ENCODE results near the gene GDF7.

- TF ChIP-seq, protein P1, sequence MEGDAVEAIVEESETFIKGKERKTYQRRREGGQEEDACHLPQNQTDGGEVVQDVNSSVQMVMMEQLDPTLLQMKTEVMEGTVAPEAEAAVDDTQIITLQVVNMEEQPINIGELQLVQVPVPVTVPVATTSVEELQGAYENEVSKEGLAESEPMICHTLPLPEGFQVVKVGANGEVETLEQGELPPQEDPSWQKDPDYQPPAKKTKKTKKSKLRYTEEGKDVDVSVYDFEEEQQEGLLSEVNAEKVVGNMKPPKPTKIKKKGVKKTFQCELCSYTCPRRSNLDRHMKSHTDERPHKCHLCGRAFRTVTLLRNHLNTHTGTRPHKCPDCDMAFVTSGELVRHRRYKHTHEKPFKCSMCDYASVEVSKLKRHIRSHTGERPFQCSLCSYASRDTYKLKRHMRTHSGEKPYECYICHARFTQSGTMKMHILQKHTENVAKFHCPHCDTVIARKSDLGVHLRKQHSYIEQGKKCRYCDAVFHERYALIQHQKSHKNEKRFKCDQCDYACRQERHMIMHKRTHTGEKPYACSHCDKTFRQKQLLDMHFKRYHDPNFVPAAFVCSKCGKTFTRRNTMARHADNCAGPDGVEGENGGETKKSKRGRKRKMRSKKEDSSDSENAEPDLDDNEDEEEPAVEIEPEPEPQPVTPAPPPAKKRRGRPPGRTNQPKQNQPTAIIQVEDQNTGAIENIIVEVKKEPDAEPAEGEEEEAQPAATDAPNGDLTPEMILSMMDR (IDR thresholded peaks at IDR 0.05) = no peak
- TF ChIP-seq POLR2A (IDR thresholded peaks at IDR 0.05) = no peak
Observed at GRCh38 chr2:20706217-20706616, 39.3 kb downstream of the GDF7 start.

Measured in right lobe of liver (tissue), 4 donors.